Measurements from ENCODE around the gene NID1.

DNA sequence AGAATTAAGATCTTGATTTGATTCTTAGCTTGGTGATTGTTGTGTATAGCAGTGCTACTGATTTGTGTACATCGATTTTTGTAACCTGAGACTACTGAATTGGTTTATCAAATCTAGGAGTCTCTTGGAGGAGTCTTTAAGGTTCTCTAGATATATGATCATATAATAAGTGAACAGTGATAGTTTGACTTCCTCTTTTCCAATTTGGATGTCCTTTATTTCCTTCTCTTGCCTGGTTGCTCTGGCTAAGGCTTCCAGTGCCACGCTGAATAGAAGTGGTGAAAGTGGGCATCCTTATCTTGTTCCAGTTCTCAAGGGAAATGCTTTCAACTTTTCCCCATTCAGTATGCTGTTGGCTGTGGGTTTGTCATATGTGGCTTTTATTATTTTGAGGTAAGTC, 136.7 kb downstream of the NID1 start:
- TF ChIP-seq ZBTB21 (CRISPR knock-in tag; IDR thresholded peaks at IDR 0.05; ENCODE audit: borderline replicate concordance) (no peak), PREB (CRISPR knock-in tag; IDR thresholded peaks at IDR 0.05; ENCODE audit: borderline replicate concordance) (no peak), MAX (CRISPR knock-in tag; IDR thresholded peaks at IDR 0.05) (no peak), SP1 (CRISPR knock-in tag; conservative IDR thresholded peaks at IDR 0.05) (no peak), CTCF (IDR thresholded peaks at IDR 0.05) (no peak)
